ENCODE data around the gene STT3A.

- TF ChIP-seq, protein P1, sequence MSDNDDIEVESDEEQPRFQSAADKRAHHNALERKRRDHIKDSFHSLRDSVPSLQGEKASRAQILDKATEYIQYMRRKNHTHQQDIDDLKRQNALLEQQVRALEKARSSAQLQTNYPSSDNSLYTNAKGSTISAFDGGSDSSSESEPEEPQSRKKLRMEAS (IDR thresholded peaks at IDR 0.05; ENCODE audit: insufficient read depth, insufficient read length) = no peak
- TF ChIP-seq FOS (IDR thresholded peaks at IDR 0.05; ENCODE audit: borderline replicate concordance, insufficient read depth, low read length) (no peak), POLR2A (IDR thresholded peaks at IDR 0.05; ENCODE audit: low read depth, low read length) (no peak), JUN (IDR thresholded peaks at IDR 0.05; ENCODE audit: borderline replicate concordance, insufficient read depth, insufficient read length, low read depth) (no peak), POLR2AphosphoS5 (IDR thresholded peaks at IDR 0.05; ENCODE audit: insufficient read depth, low read depth, low read length) (no peak), EZH2 (IDR thresholded peaks at IDR 0.05; ENCODE audit: borderline replicate concordance, low read depth, low read length, severe bottlenecking) (no peak), MYC (IDR thresholded peaks at IDR 0.05; ENCODE audit: low read depth, low read length) (no peak), GATA2 (IDR thresholded peaks at IDR 0.05; ENCODE audit: insufficient read depth, insufficient read length, low read depth, low read length) (no peak)
- TF ChIP-seq, protein P2, sequence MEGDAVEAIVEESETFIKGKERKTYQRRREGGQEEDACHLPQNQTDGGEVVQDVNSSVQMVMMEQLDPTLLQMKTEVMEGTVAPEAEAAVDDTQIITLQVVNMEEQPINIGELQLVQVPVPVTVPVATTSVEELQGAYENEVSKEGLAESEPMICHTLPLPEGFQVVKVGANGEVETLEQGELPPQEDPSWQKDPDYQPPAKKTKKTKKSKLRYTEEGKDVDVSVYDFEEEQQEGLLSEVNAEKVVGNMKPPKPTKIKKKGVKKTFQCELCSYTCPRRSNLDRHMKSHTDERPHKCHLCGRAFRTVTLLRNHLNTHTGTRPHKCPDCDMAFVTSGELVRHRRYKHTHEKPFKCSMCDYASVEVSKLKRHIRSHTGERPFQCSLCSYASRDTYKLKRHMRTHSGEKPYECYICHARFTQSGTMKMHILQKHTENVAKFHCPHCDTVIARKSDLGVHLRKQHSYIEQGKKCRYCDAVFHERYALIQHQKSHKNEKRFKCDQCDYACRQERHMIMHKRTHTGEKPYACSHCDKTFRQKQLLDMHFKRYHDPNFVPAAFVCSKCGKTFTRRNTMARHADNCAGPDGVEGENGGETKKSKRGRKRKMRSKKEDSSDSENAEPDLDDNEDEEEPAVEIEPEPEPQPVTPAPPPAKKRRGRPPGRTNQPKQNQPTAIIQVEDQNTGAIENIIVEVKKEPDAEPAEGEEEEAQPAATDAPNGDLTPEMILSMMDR (IDR thresholded peaks at IDR 0.05; ENCODE audit: extremely low read depth in 1 of 2, insufficient read depth in 1 of 2, low read depth in 1 of 2, low read length in 2 of 2) = no peak
Measured at GRCh38 chr11:125638315-125638714, 45.7 kb downstream of the STT3A start.

Data from endothelial cell of umbilical vein (primary cell).